ENCODE results near the gene TSPEAR.

Gene TSPEAR

GRCh38 chr21:44590311-44590721 is 121.1 kb downstream of the TSPEAR start:
- no peak for DNase-seq (ENCODE audit: extremely low spot score)
- ChIA-PET POLR2A (no interaction called here), CTCF (no interaction called here)
- TF ChIP-seq L3MBTL2 (conservative IDR thresholded peaks at IDR 0.05) = no peak
- no peak for TF ChIP-seq ARNT (IDR thresholded peaks at IDR 0.05)
- no peak for TF ChIP-seq PKNOX1 (IDR thresholded peaks at IDR 0.05)
- no peak for TF ChIP-seq ZNF384 (IDR thresholded peaks at IDR 0.05)
- TF ChIP-seq SP1 (IDR thresholded peaks at IDR 0.05) = no peak
- no peak for TF ChIP-seq TARDBP (IDR thresholded peaks at IDR 0.05)
- TF ChIP-seq NFRKB (IDR thresholded peaks at IDR 0.05) = no peak
- TF ChIP-seq SUZ12 (IDR thresholded peaks at IDR 0.05) = no peak
- TF ChIP-seq HDGF (IDR thresholded peaks at IDR 0.05; ENCODE audit: borderline replicate concordance) = no peak
- TF ChIP-seq FOXA1 (IDR thresholded peaks at IDR 0.05) = no peak
- no peak for TF ChIP-seq CTBP1 (IDR thresholded peaks at IDR 0.05; ENCODE audit: borderline replicate concordance)
- TF ChIP-seq LEF1 (IDR thresholded peaks at IDR 0.05; ENCODE audit: borderline replicate concordance) = no peak
- no peak for TF ChIP-seq FOXK2 (IDR thresholded peaks at IDR 0.05)
- TF ChIP-seq ELF4 (IDR thresholded peaks at IDR 0.05) = no peak
- no peak for TF ChIP-seq BHLHE40 (IDR thresholded peaks at IDR 0.05; ENCODE audit: borderline replicate concordance)

- POLR2A ChIA-PET = no interaction called here
- CTCF ChIA-PET = no interaction called here
- DNase-seq (ENCODE audit: extremely low spot score) = no peak
- TF ChIP-seq BHLHE40 (IDR thresholded peaks at IDR 0.05; ENCODE audit: borderline replicate concordance) (no peak), ZNF384 (IDR thresholded peaks at IDR 0.05) (no peak), SP1 (IDR thresholded peaks at IDR 0.05) (no peak)
Observed at GRCh38 chr21:44589586-44590305, 121.6 kb downstream of the TSPEAR start.

DNA sequence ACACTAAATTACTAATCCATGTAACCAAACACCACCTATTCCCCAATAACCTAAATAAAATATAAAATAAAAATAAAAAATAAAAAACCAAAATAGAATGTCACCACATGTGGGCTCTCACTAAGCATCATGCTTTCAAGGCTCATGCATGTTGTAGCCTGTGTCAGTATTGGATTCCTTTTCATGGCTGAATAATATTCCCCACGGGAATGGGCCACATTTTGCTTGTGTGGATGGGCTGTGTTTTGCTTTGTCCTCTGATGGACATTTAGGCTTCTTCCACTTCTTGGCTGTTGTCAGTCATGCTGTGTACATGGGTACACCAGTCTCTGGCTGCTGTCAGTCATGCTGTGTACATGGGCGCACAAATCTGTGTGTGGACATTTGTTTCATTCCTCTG is 122.3 kb downstream of the TSPEAR start:
- no peak for DNase-seq (ENCODE audit: extremely low spot score)
- CTCF ChIA-PET = no interaction called here
- POLR2A ChIA-PET = no interaction called here
- TF ChIP-seq CTBP1 (IDR thresholded peaks at IDR 0.05; ENCODE audit: borderline replicate concordance) = no peak

DNA sequence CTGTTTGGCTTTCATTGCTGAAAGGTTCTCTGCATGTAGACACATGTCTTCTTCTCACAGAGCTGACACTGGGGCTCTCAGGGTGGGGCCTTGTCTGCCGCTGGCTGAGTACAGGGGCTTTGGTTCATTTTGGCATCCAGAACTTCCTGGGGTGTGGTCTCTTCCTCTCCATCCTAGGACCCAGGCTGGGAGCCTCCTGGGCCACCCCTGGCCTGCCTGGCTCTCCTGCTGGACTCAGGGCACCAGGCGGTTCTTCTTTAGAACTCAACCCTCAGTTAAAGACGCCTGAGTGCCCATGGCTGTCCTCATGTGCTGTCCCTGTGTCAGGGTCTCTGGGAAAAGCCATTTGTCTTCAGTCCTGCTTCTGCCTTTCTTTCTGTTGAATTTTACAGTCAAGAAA is 125.5 kb downstream of the TSPEAR start:
- no peak for DNase-seq (ENCODE audit: extremely low spot score)
- POLR2A ChIA-PET = no interaction called here
- CTCF ChIA-PET = no interaction called here
- no peak for TF ChIP-seq FOXM1 (IDR thresholded peaks at IDR 0.05; ENCODE audit: borderline replicate concordance)
- no peak for TF ChIP-seq TARDBP (IDR thresholded peaks at IDR 0.05)
- no peak for TF ChIP-seq SUZ12 (IDR thresholded peaks at IDR 0.05)
- TF ChIP-seq CTBP1 (IDR thresholded peaks at IDR 0.05; ENCODE audit: borderline replicate concordance) = no peak
- no peak for TF ChIP-seq HDGF (IDR thresholded peaks at IDR 0.05; ENCODE audit: borderline replicate concordance)
- no peak for TF ChIP-seq NFRKB (IDR thresholded peaks at IDR 0.05)
- no peak for TF ChIP-seq FOXK2 (IDR thresholded peaks at IDR 0.05)
- no peak for TF ChIP-seq ZNF384 (IDR thresholded peaks at IDR 0.05)
- no peak for TF ChIP-seq L3MBTL2 (conservative IDR thresholded peaks at IDR 0.05)
- TF ChIP-seq SP1 (IDR thresholded peaks at IDR 0.05) = no peak
- no peak for TF ChIP-seq LEF1 (IDR thresholded peaks at IDR 0.05; ENCODE audit: borderline replicate concordance)
- no peak for TF ChIP-seq FOXA1 (IDR thresholded peaks at IDR 0.05)

DNA sequence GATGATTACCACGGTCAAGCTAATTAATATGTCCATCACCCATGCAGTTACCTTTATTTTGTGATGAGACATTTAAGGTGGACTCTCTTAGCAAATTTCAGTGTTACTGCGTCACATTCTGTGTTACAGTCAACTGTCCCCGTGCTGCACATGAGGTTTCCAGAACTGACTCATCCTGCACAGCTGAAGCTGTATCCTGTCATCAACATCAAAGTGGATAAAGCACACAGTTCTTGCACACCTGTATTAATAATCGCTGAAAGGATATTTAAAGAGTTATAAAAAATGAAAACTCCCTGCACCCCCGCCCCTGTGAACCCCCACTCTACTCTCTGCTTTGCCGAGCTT is 127.6 kb downstream of the TSPEAR start:
- POLR2A ChIA-PET = no interaction called here
- no peak for TF ChIP-seq SUZ12 (IDR thresholded peaks at IDR 0.05)
- TF ChIP-seq FOXK2 (IDR thresholded peaks at IDR 0.05) = no peak
- TF ChIP-seq FOXM1 (IDR thresholded peaks at IDR 0.05; ENCODE audit: borderline replicate concordance) = no peak
- TF ChIP-seq ZNF384 (IDR thresholded peaks at IDR 0.05) = no peak
- TF ChIP-seq TARDBP (IDR thresholded peaks at IDR 0.05) = no peak
- TF ChIP-seq LEF1 (IDR thresholded peaks at IDR 0.05; ENCODE audit: borderline replicate concordance) = no peak
- no peak for TF ChIP-seq HDGF (IDR thresholded peaks at IDR 0.05; ENCODE audit: borderline replicate concordance)
- TF ChIP-seq ELF4 (IDR thresholded peaks at IDR 0.05) = no peak
- TF ChIP-seq CTBP1 (IDR thresholded peaks at IDR 0.05; ENCODE audit: borderline replicate concordance) = no peak
- TF ChIP-seq L3MBTL2 (conservative IDR thresholded peaks at IDR 0.05) = no peak
- no peak for TF ChIP-seq SP1 (IDR thresholded peaks at IDR 0.05)
- TF ChIP-seq BHLHE40 (IDR thresholded peaks at IDR 0.05; ENCODE audit: borderline replicate concordance) = no peak
- TF ChIP-seq ARNT (IDR thresholded peaks at IDR 0.05) = no peak
- TF ChIP-seq PKNOX1 (IDR thresholded peaks at IDR 0.05) = no peak
- TF ChIP-seq NFRKB (IDR thresholded peaks at IDR 0.05) = no peak
- TF ChIP-seq FOXA1 (IDR thresholded peaks at IDR 0.05) = no peak
- CTCF ChIA-PET = no interaction called here
- DNase-seq (ENCODE audit: extremely low spot score) = no peak

GRCh38 chr21:44583089-44583799 is 128.1 kb downstream of the TSPEAR start:
- DNase-seq (ENCODE audit: extremely low spot score) = no peak
- POLR2A ChIA-PET = no interaction called here
- CTCF ChIA-PET = no interaction called here
- TF ChIP-seq SUZ12 (IDR thresholded peaks at IDR 0.05) (no peak), LEF1 (IDR thresholded peaks at IDR 0.05; ENCODE audit: borderline replicate concordance) (no peak), NFRKB (IDR thresholded peaks at IDR 0.05) (no peak), ARNT (IDR thresholded peaks at IDR 0.05) (no peak), PKNOX1 (IDR thresholded peaks at IDR 0.05) (0 out of 2 replicates have a peak, but pooled peaks have one; percentile 10)

All from HEK293T (cell line).